HepG2 (cell line): ENCODE data around the gene LRRC19. TPM values are rescaled to one million over a fixed set of nuclear protein-coding genes. Genes with fewer than 3 reads are reported as not detected.
A peak's percentile ranks its signal among the peaks of the same experiment; 100 is the strongest.

Experiments used
- CCAR2 ChIP-seq: fragments of 200-400 bp; formaldehyde crosslinking; optimal IDR thresholded peaks from 2 replicates; pipeline ENCODE3; 2018; ENCODE audit warnings: low read depth, mild to moderate bottlenecking, low read length, moderate library complexity
- CENPX ChIP-seq: sonication (generic); formaldehyde crosslinking; IDR thresholded peaks from 2 replicates; pipeline ENCODE4 v1.9.0; 2021; ENCODE audit warnings: mild to moderate bottlenecking, missing genetic modification reagents, moderate library complexity
- ELK4 ChIP-seq: sonication (generic); formaldehyde crosslinking; IDR thresholded peaks from 2 replicates; pipeline ENCODE4 v1.9.0; 2021; ENCODE audit warnings: missing genetic modification reagents, borderline replicate concordance
- ERF ChIP-seq: IDR thresholded peaks from 2 replicates; pipeline ENCODE4 v1.6.1; 2018; ENCODE audit warnings: missing biosample characterization, missing genetic modification reagents
- HNF4A ChIP-seq: sonication (generic); formaldehyde crosslinking; IDR thresholded peaks from 2 replicates; pipeline ENCODE4 v1.4.0; 2020; ENCODE audit warnings: missing genetic modification reagents
- IKZF1 ChIP-seq: fragments of 450-650 bp; IDR thresholded peaks from 2 replicates; pipeline ENCODE4 v1.7.1; 2016
- IRF9 ChIP-seq: sonication (generic); formaldehyde crosslinking; IDR thresholded peaks from 2 replicates; pipeline ENCODE4 v1.8.0; 2022; ENCODE audit warnings: missing genetic modification reagents, mild to moderate bottlenecking, borderline replicate concordance
- JUN ChIP-seq: sonication (generic); formaldehyde crosslinking; IDR thresholded peaks from 2 replicates; pipeline ENCODE4 v1.4.0; 2020; ENCODE audit warnings: mild to moderate bottlenecking, missing genetic modification reagents
- MNT ChIP-seq: fragments of 450-650 bp; IDR thresholded peaks from 2 replicates; pipeline ENCODE4 v1.6.1; 2016
- MTA3 ChIP-seq: sonication (generic); formaldehyde crosslinking; IDR thresholded peaks from 2 replicates; pipeline ENCODE4 v1.4.0; 2020; ENCODE audit warnings: missing genetic modification reagents
- NFYC ChIP-seq: IDR thresholded peaks from 2 replicates; pipeline ENCODE4 v1.6.1; 2016; ENCODE audit warnings: missing genetic modification reagents, missing compliant biosample characterization
- POLR2G ChIP-seq: fragments of 200-400 bp; formaldehyde crosslinking; IDR thresholded peaks from 2 replicates; pipeline ENCODE4 v1.6.1; 2018; ENCODE audit warnings: mild to moderate bottlenecking, low read depth, low read length, moderate library complexity
- RFXAP ChIP-seq: sonication (generic); formaldehyde crosslinking; IDR thresholded peaks from 2 replicates; pipeline ENCODE4 v1.4.0; 2020; ENCODE audit warnings: missing genetic modification reagents, borderline replicate concordance
- SALL1 ChIP-seq: sonication (generic); formaldehyde crosslinking; IDR thresholded peaks from 2 replicates; pipeline ENCODE4 v1.8.0; 2022; ENCODE audit warnings: mild to moderate bottlenecking, missing genetic modification reagents
- SAP130 ChIP-seq: IDR thresholded peaks from 2 replicates; pipeline ENCODE4 v1.6.1; 2016; ENCODE audit warnings: low read depth
- SMAD3 ChIP-seq: sonication (generic); formaldehyde crosslinking; IDR thresholded peaks from 2 replicates; pipeline ENCODE4 v1.4.0; 2020; ENCODE audit warnings: missing genetic modification reagents
- SOX13 ChIP-seq, 3 experiments: fragments of 450-650 bp in 1 of 3; sonication (generic) in 1 of 3; formaldehyde crosslinking in 1 of 3; IDR thresholded peaks in 2 of 3; conservative IDR thresholded peaks in 1 of 3; 2 replicates each; pipeline versions ENCODE4 v1.5.0 to v1.6.1; 2016 to 2020; ENCODE audit warnings: antibody characterized with exemption in 1 of 3, mild to moderate bottlenecking in 1 of 3, missing compliant biosample characterization in 1 of 3, missing genetic modification reagents in 1 of 3, moderate library complexity in 1 of 3
- TFDP2 ChIP-seq: sonication (generic); formaldehyde crosslinking; IDR thresholded peaks from 2 replicates; pipeline ENCODE4 v1.4.0; 2020; ENCODE audit warnings: missing genetic modification reagents
- ZFP36L1 ChIP-seq: sonication (generic); formaldehyde crosslinking; IDR thresholded peaks from 2 replicates; pipeline ENCODE4 v1.8.0; 2022; ENCODE audit warnings: mild to moderate bottlenecking, missing genetic modification reagents, moderate library complexity
- ZNF274 ChIP-seq: sonication (generic); formaldehyde crosslinking; IDR thresholded peaks from 2 replicates; pipeline ENCODE4 v1.5.1; 2020; ENCODE audit warnings: mild to moderate bottlenecking, missing genetic modification reagents
- ZNF296 ChIP-seq: sonication (generic); formaldehyde crosslinking; conservative IDR thresholded peaks from 2 replicates; pipeline ENCODE4 v1.5.0; 2020; ENCODE audit warnings: mild to moderate bottlenecking, missing genetic modification reagents
- ZNF441 ChIP-seq: sonication (generic); formaldehyde crosslinking; IDR thresholded peaks from 2 replicates; pipeline ENCODE4 v1.7.0; 2021; ENCODE audit warnings: missing genetic modification reagents, borderline replicate concordance
- ZNF567 ChIP-seq: sonication (generic); formaldehyde crosslinking; IDR thresholded peaks from 2 replicates; pipeline ENCODE4 v1.8.1; 2023; ENCODE audit warnings: mild to moderate bottlenecking, missing genetic modification reagents, borderline replicate concordance
- ZNF598 ChIP-seq: sonication (generic); formaldehyde crosslinking; IDR thresholded peaks from 2 replicates; pipeline ENCODE4 v1.5.1; 2020; ENCODE audit warnings: mild to moderate bottlenecking, missing genetic modification reagents, borderline replicate concordance
- ZZZ3 ChIP-seq: sonication (generic); formaldehyde crosslinking; IDR thresholded peaks from 2 replicates; pipeline ENCODE4 v1.4.0; 2020; ENCODE audit warnings: missing genetic modification reagents, mild to moderate bottlenecking, borderline replicate concordance
- polyA plus RNA-seq, 8 experiments: library from polyadenylated mRNA; depleted of rRNA in 3 of 8; stranded (reverse) in 7 of 8; unstranded in 1 of 8; fragments of >200 nt; fragmentation: Illumina TruSeq in 4 of 8; extraction: Trizol in 4 of 8; gene quantifications; 2 replicates each; pipeline versions ENCODE4 v1.2.1 to v1.2.3, GENCODE V29; 2011 to 2016; ENCODE audit warnings: low read depth in 4 of 8, missing spikeins in 1 of 8, mixed read lengths in 1 of 8; ENCODE audit not compliant: insufficient read depth in 1 of 8
- total RNA-seq, 5 experiments: library from RNA; depleted of rRNA; stranded (reverse); fragments of >200 nt; fragmentation: Illumina TruSeq; extraction: Trizol; gene quantifications; 2 replicates each; pipeline ENCODE4 v1.2.3, GENCODE V29; 2016; ENCODE audit warnings: low read depth in 1 of 5

The LRRC19 gene
- total and polyA plus RNA-seq, 2 of the 13 experiments (the other 11 are each of a cell fraction or from before 2014, with no cell fraction given): not detected

GRCh38 chr9:26955921-26956859 lies 49.3 kb downstream of the LRRC19 start, which contains the start of gene IFT74 (continued):
- TF ChIP-seq SOX13 (IDR thresholded peaks at IDR 0.05) (no peak), SOX13 (CRISPR knock-in tag; conservative IDR thresholded peaks at IDR 0.05 in 1 of 2, IDR thresholded peaks at IDR 0.05 in 1 of 2) (peak in 1 of 2 experiments; percentile 10; a peak in 1 of 4 replicates), ZNF567 (CRISPR knock-in tag) (no peak), ZZZ3 (CRISPR knock-in tag) (peak; percentile 74; the same call in 1 of the 2 replicates), ZNF296 (no peak), NFYC (peak; percentile 82), IKZF1 (no peak), HNF4A (CRISPR knock-in tag) (no peak), ZNF441 (CRISPR knock-in tag) (no peak), CCAR2 (no peak), ELK4 (CRISPR knock-in tag) (no peak), SAP130 (CRISPR knock-in tag) (peak; percentile 90), MNT (no peak), ZNF598 (CRISPR knock-in tag) (no peak), ERF (peak; percentile 65; the same call in 1 of the 2 replicates), TFDP2 (CRISPR knock-in tag) (peak; percentile 48; the same call in 1 of the 2 replicates), CENPX (CRISPR knock-in tag) (no peak), ZNF274 (0 out of 2 replicates have a peak, but pooled peaks have one; percentile 57), MTA3 (no peak), POLR2G (peak; percentile 85), SALL1 (peak; percentile 75), SMAD3 (CRISPR knock-in tag) (peak; percentile 55; the same call in 1 of the 2 replicates), RFXAP (no peak), ZFP36L1 (CRISPR knock-in tag) (0 out of 2 replicates have a peak, but pooled peaks have one; percentile 19), JUN (CRISPR knock-in tag) (no peak), IRF9 (CRISPR knock-in tag) (no peak)
